Stomach (tissue), 9 donors: ENCODE data around the gene JAG2. TPM values are rescaled to one million over a fixed set of nuclear protein-coding genes. Genes with fewer than 3 reads are reported as not detected.

ENCODE experiments used
- DNase-seq, 2 donors: peaks; one replicate each; pipeline versions ENCODE4 v3.0.0 to v3.0.0-alpha.2; 2013 to 2019
- H3K27ac ChIP-seq, 5 donors: fragments of 200-600 bp in 4 of 5; sonication (generic) in 4 of 5; one replicate each; pipeline ENCODE4 v1.5.1; 2013 to 2019; ENCODE audit warnings: mild to moderate bottlenecking in 1 of 5, moderate library complexity in 1 of 5
- H3K27me3 ChIP-seq, 3 donors: fragments of 200-600 bp; sonication (generic); one replicate each; pipeline ENCODE4 v1.5.1; 2017 to 2019; ENCODE audit warnings: mixed run types in 1 of 3
- H3K36me3 ChIP-seq, 4 donors: fragments of 200-600 bp; sonication (generic); 1 replicate in 3 of 4; 2 replicates in 1 of 4; pipeline ENCODE4 v1.5.1; 2016 to 2019
- H3K4me1 ChIP-seq, 4 donors: fragments of 200-600 bp; sonication (generic); one replicate each; pipeline ENCODE4 v1.5.1; 2016 to 2019
- H3K4me3 ChIP-seq, 4 donors: fragments of 200-600 bp; sonication (generic) in 3 of 4; one replicate each; pipeline ENCODE4 v1.5.1; 2016 to 2019; ENCODE audit warnings: mild to moderate bottlenecking in 1 of 4
- H3K9me3 ChIP-seq, 4 donors: fragments of 200-600 bp; sonication (generic); one replicate each; pipeline ENCODE4 v1.5.1; 2016 to 2019
- EP300 ChIP-seq: sonication (generic); formaldehyde crosslinking; IDR thresholded peaks from one replicate; pipeline ENCODE4 v1.6.1; 2017; ENCODE audit warnings: antibody characterized with exemption
- POLR2A ChIP-seq, 4 donors: fragments of 450-650 bp; IDR thresholded peaks; one replicate each; pipeline ENCODE4 v1.6.1; 2016; ENCODE audit warnings: antibody characterized with exemption in 4 of 4, control low read depth in 2 of 4, mild to moderate bottlenecking in 1 of 4, moderate library complexity in 1 of 4
- POLR2AphosphoS5 ChIP-seq, 3 donors: sonication (generic); formaldehyde crosslinking; IDR thresholded peaks; one replicate each; pipeline ENCODE4 v1.6.1; 2016; ENCODE audit warnings: antibody characterized with exemption in 3 of 3
- WGBS, 5 donors: extraction: QIAGEN DNeasy Blood & Tissue Kit in 3 of 5; methylation state at CpG; one replicate each; pipeline versions ENCODE4 v1.1.5 to v1.1.7; 2013 to 2018; 5-methylcytosine and 5-hydroxymethylcytosine counted together
- intact Hi-C: fragments of 100-400 bp; cut with DNase I; formaldehyde crosslinking; loops from one replicate; pipeline ENCODE4 v1.15.1; 2023; ENCODE audit warnings: low total_unique reads
- polyA plus RNA-seq, 3 donors: library from polyadenylated mRNA; stranded (reverse); fragments of 200-250 nt; gene quantifications; one replicate each; pipeline ENCODE4 v1.2.3, GENCODE V29; 2013
- total RNA-seq, 5 donors: library from RNA; depleted of rRNA; stranded (reverse); fragments of >200 nt; gene quantifications; one replicate each; pipeline versions ENCODE4 v1.1.0 to v1.2.3, GENCODE V29; 2014 to 2016
- TF ChIP-seq, protein P1 (sequence below), 7 experiments: fragments of 450-650 bp in 4 of 7; fragments of 200-600 bp in 3 of 7; sonication (generic) in 3 of 7; IDR thresholded peaks; one replicate each; pipeline ENCODE4 v1.5.1; 2016 to 2019; ENCODE audit warnings: antibody characterized with exemption in 7 of 7, control low read depth in 2 of 7, mild to moderate bottlenecking in 1 of 7
- donor health status: healthy with polysubstance abuse.
- donor health status: Bipolar disorder and iron deficiency.
- donor health status: healthy.

Gene JAG2
- total and polyA plus RNA-seq, 8 donors, result 6.0 to 117 (median 15.6) TPM

- Histone ChIP-seq H3K27ac (no peak overlapping the region), H3K4me1 (peaks cover 20 to 37% (median 34%) of the 10 kb centered on the region in 4 donors), H3K9me3 (no peaks in the 10 kb centered on the region), H3K36me3 (peaks cover 17 to 51% (median 49%) of the 10 kb centered on the region in 4 donors), H3K27me3 (peaks cover 0 to 3% (median 0%) of the 10 kb centered on the region in 3 donors), H3K4me3 (no peak overlapping the region)
- intact Hi-C loops, result loop anchor here (10.0 kb wide), 1 partner anchor 76 kb away; no protein-coding TSS in a partner anchor
- TF ChIP-seq POLR2A (IDR thresholded peaks at IDR 0.05) (no peak), POLR2AphosphoS5 (IDR thresholded peaks at IDR 0.05) (no peak), EP300 (no peak)
- TF ChIP-seq, protein P1, sequence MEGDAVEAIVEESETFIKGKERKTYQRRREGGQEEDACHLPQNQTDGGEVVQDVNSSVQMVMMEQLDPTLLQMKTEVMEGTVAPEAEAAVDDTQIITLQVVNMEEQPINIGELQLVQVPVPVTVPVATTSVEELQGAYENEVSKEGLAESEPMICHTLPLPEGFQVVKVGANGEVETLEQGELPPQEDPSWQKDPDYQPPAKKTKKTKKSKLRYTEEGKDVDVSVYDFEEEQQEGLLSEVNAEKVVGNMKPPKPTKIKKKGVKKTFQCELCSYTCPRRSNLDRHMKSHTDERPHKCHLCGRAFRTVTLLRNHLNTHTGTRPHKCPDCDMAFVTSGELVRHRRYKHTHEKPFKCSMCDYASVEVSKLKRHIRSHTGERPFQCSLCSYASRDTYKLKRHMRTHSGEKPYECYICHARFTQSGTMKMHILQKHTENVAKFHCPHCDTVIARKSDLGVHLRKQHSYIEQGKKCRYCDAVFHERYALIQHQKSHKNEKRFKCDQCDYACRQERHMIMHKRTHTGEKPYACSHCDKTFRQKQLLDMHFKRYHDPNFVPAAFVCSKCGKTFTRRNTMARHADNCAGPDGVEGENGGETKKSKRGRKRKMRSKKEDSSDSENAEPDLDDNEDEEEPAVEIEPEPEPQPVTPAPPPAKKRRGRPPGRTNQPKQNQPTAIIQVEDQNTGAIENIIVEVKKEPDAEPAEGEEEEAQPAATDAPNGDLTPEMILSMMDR (IDR thresholded peaks at IDR 0.05), result no peak
- 90 to 95% (median 93%) methylated on average over 5 to 12 of the region's 12 CpGs for WGBS, 5 donors
- no peak for DNase-seq
Observed at GRCh38 chr14:105208738-105209075, 40.1 kb upstream of the JAG2 start.

- H3K27me3 ChIP-seq, result peaks cover 0 to 6% (median 0%) of the 10 kb centered on the region in 3 donors
- WGBS, 5 donors, result 89 to 93% (median 90%) methylated on average over 14 to 25 of the region's 25 CpGs
- intact Hi-C loops, result loop anchor here (10.0 kb wide), 1 partner anchor 77 kb away; no protein-coding TSS in a partner anchor
- no peak overlapping the region for H3K27ac ChIP-seq
- H3K4me1 ChIP-seq, result peaks cover 21 to 43% (median 39%) of the 10 kb centered on the region in 4 donors
- no peak overlapping the region for H3K4me3 ChIP-seq
- H3K9me3 ChIP-seq, result no peaks in the 10 kb centered on the region
- peaks cover 17 to 46% (median 43%) of the 10 kb centered on the region in 4 donors for H3K36me3 ChIP-seq
- no peak for TF ChIP-seq EP300
- TF ChIP-seq POLR2AphosphoS5 (IDR thresholded peaks at IDR 0.05), result no peak
- no peak for TF ChIP-seq POLR2A (IDR thresholded peaks at IDR 0.05)
- TF ChIP-seq, protein P1 (IDR thresholded peaks at IDR 0.05), result no peak
- DNase-seq, result no peak
Observed at GRCh38 chr14:105207996-105208737, 39.6 kb upstream of the JAG2 start.

- no peak overlapping the region for H3K4me3 ChIP-seq
- H3K4me1 ChIP-seq, result peaks cover 23 to 50% (median 45%) of the 10 kb centered on the region in 4 donors
- H3K36me3 ChIP-seq, result peaks cover 17 to 39% (median 37%) of the 10 kb centered on the region in 4 donors
- TF ChIP-seq POLR2A (IDR thresholded peaks at IDR 0.05), result no peak
- TF ChIP-seq, protein P1 (IDR thresholded peaks at IDR 0.05), result no peak
- no peak for TF ChIP-seq EP300
- no peak for TF ChIP-seq POLR2AphosphoS5 (IDR thresholded peaks at IDR 0.05)
- no peaks in the 10 kb centered on the region for H3K9me3 ChIP-seq
- intact Hi-C loops, result loop anchor here (10.0 kb wide), 1 partner anchor 77 kb away; no protein-coding TSS in a partner anchor
- H3K27ac ChIP-seq, result no peak overlapping the region
- WGBS, 5 donors, result 46 to 72% (median 58%) methylated on average over 3 to 13 of the region's 13 CpGs
- DNase-seq, result peak in 1 of 2 donors; percentile 39
- H3K27me3 ChIP-seq, result peaks cover 0 to 7% (median 0%) of the 10 kb centered on the region in 3 donors
Observed at GRCh38 chr14:105207460-105207901, 38.9 kb upstream of the JAG2 start.

DNA sequence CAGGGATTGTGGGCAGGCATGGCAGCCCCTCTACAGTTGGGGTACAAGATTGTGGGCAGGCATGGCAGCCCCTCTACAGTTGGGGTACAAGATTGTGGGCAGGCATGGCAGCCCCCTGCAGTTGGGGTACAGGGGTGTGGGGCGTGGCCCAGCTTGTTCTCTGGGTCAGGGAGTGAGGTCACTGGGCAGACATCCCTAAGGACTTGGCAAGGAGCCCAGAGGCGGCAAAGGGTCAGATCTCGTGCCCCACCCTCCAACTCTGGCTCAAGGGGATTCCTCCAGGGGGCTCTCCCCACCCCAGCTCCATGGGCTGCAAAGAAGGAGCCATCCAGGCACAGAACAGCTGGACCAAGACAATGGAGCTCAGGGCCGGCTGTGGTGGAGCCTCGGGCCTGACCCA, 38.3 kb upstream of the JAG2 start:
- no peak overlapping the region for H3K27ac ChIP-seq
- peaks cover 0 to 14% (median 0%) of the 10 kb centered on the region in 3 donors for H3K27me3 ChIP-seq
- intact Hi-C loops, result loop anchor here (10.0 kb wide), 1 partner anchor 78 kb away; no protein-coding TSS in a partner anchor
- no peaks in the 10 kb centered on the region for H3K9me3 ChIP-seq
- H3K36me3 ChIP-seq, result peaks cover 17 to 33% (median 31%) of the 10 kb centered on the region in 4 donors
- H3K4me1 ChIP-seq, result peaks cover 25 to 56% (median 51%) of the 10 kb centered on the region in 4 donors
- peak in 1 of 2 donors; percentile 29 for DNase-seq
- WGBS, 5 donors, result 21 to 44% (median 30%) methylated on average over 3 to 5 of the region's 5 CpGs
- no peak for TF ChIP-seq POLR2AphosphoS5 (IDR thresholded peaks at IDR 0.05)
- H3K4me3 ChIP-seq, result no peak overlapping the region
